Sigmoid colon (tissue), 7 donors: ENCODE data around the gene RRAGA. TPM values are rescaled to one million over a fixed set of nuclear protein-coding genes. Genes with fewer than 3 reads are reported as not detected.
"Not testable (repeated sequence)": the region's sequence is repeated elsewhere in the genome, so short reads cannot be mapped to it uniquely, and the experiment has no call there.

Experiments
- DNase-seq: peaks from one replicate; pipeline ENCODE4 v3.0.0-alpha.2; 2019
- H3K27ac ChIP-seq, 4 donors: fragments of 200-600 bp; sonication (generic); one replicate each; pipeline ENCODE4 v1.5.1; 2016 to 2019; ENCODE audit warnings: mild to moderate bottlenecking in 1 of 4
- H3K27me3 ChIP-seq, 3 donors: fragments of 200-600 bp; sonication (generic); one replicate each; pipeline ENCODE4 v1.5.1; 2019; ENCODE audit warnings: mild to moderate bottlenecking in 1 of 3
- H3K36me3 ChIP-seq, 4 donors: fragments of 200-600 bp; sonication (generic); one replicate each; pipeline ENCODE4 v1.5.1; 2016 to 2019
- H3K4me1 ChIP-seq, 4 donors: fragments of 200-600 bp; sonication (generic); one replicate each; pipeline ENCODE4 v1.5.1; 2017 to 2019
- H3K4me3 ChIP-seq, 4 donors: fragments of 200-600 bp; sonication (generic); one replicate each; pipeline ENCODE4 v1.5.1; 2017 to 2019; ENCODE audit warnings: mild to moderate bottlenecking in 2 of 4, moderate library complexity in 1 of 4
- H3K9me3 ChIP-seq, 4 donors: fragments of 200-600 bp in 3 of 4; sonication (generic) in 3 of 4; one replicate each; pipeline versions ENCODE4 v1.5.1 to v1.6.1; 2013 to 2019
- CTCF ChIP-seq, 4 experiments: fragments of 450-650 bp in 3 of 4; fragments of 200-600 bp in 1 of 4; IDR thresholded peaks; one replicate each; pipeline ENCODE4 v1.5.1; 2016 to 2019; ENCODE audit warnings: antibody characterized with exemption in 4 of 4, mild to moderate bottlenecking in 3 of 4, moderate library complexity in 2 of 4
- EP300 ChIP-seq, 4 donors: sonication (generic); formaldehyde crosslinking; IDR thresholded peaks; one replicate each; pipeline ENCODE4 v1.6.1; 2017; ENCODE audit warnings: antibody characterized with exemption in 4 of 4
- POLR2A ChIP-seq, 2 donors: fragments of 450-650 bp; IDR thresholded peaks; one replicate each; pipeline ENCODE4 v1.6.1; 2016; ENCODE audit warnings: antibody characterized with exemption in 2 of 2, mild to moderate bottlenecking in 2 of 2, moderate library complexity in 2 of 2
- POLR2AphosphoS5 ChIP-seq, 4 donors: sonication (generic); formaldehyde crosslinking; IDR thresholded peaks; one replicate each; pipeline ENCODE4 v1.6.1; 2017; ENCODE audit warnings: antibody characterized with exemption in 4 of 4
- WGBS, 2 donors: extraction: QIAGEN DNeasy Blood & Tissue Kit; methylation state at CpG; one replicate each; pipeline ENCODE4 v1.1.7; 2013; 5-methylcytosine and 5-hydroxymethylcytosine counted together
- intact Hi-C: fragments of 100-400 bp; cut with DNase I; formaldehyde crosslinking; loops from one replicate; pipeline ENCODE4 v1.15.1; 2023
- polyA plus RNA-seq, 3 donors: library from polyadenylated mRNA; stranded (reverse); fragments of 200-250 nt; gene quantifications; one replicate each; pipeline ENCODE4 v1.2.3, GENCODE V29; 2013
- small RNA-seq, 3 donors: library from RNA; depleted of rRNA; stranded (forward); fragments of <200 nt; gene quantifications; one replicate each; pipeline ENCODE3, GENCODE V24; 2016
- total RNA-seq, 4 donors: library from RNA; depleted of rRNA; stranded (reverse); fragments of >200 nt; gene quantifications; one replicate each; pipeline ENCODE4 v1.1.0, GENCODE V29; 2016
- donor health status: healthy with polysubstance abuse.
- donor health status: Bipolar disorder and iron deficiency.
- donor health status: healthy.

Gene RRAGA
- total and polyA plus RNA-seq, 7 donors = 53.4 to 79.8 (median 63.4) TPM

GRCh38 chr9:19074836-19075235 is 25.6 kb downstream of the RRAGA start:
- Histone ChIP-seq H3K27ac (no peak overlapping the region), H3K9me3 (no peaks in the 10 kb centered on the region), H3K27me3 (no peaks in the 10 kb centered on the region), H3K36me3 (peaks cover 0 to 82% (median 21%) of the 10 kb centered on the region in 4 donors), H3K4me1 (no peaks in the 10 kb centered on the region), H3K4me3 (no peak overlapping the region)
- no peak for DNase-seq
- TF ChIP-seq POLR2AphosphoS5 (IDR thresholded peaks at IDR 0.05) (no peak), EP300 (IDR thresholded peaks at IDR 0.05) (no peak), CTCF (IDR thresholded peaks at IDR 0.05) (no peak), POLR2A (IDR thresholded peaks at IDR 0.05) (no peak)
- WGBS, 2 donors = 55 to 86% methylated on average over 1 of the region's 1 CpG
- intact Hi-C loops = no loop called here

GRCh38 chr9:19085295-19085694 is 36.1 kb downstream of the RRAGA start:
- H3K4me1 ChIP-seq = no peaks in the 10 kb centered on the region
- WGBS, 2 donors = 31 to 60% methylated on average over 2 of the region's 2 CpGs
- peaks cover 3 to 89% (median 11%) of the 10 kb centered on the region in 4 donors for H3K36me3 ChIP-seq
- H3K9me3 ChIP-seq = no peaks in the 10 kb centered on the region
- no peak overlapping the region for H3K27ac ChIP-seq
- no peak overlapping the region for H3K4me3 ChIP-seq
- intact Hi-C loops = no loop called here
- no peak for TF ChIP-seq POLR2A (IDR thresholded peaks at IDR 0.05)
- TF ChIP-seq EP300 (IDR thresholded peaks at IDR 0.05) = no peak
- TF ChIP-seq CTCF (IDR thresholded peaks at IDR 0.05) = peak in 2 of 4 experiments; percentile 5 to 17
- no peak for DNase-seq
- no peaks in the 10 kb centered on the region for H3K27me3 ChIP-seq

- no peaks in the 10 kb centered on the region for H3K4me1 ChIP-seq
- H3K27me3 ChIP-seq = no peaks in the 10 kb centered on the region
- no peak for TF ChIP-seq POLR2A (IDR thresholded peaks at IDR 0.05)
- TF ChIP-seq EP300 (IDR thresholded peaks at IDR 0.05) = no peak
- no peak for TF ChIP-seq POLR2AphosphoS5 (IDR thresholded peaks at IDR 0.05)
- no peak for TF ChIP-seq CTCF (IDR thresholded peaks at IDR 0.05)
- no peak overlapping the region for H3K4me3 ChIP-seq
- DNase-seq = no peak
- intact Hi-C loops = no loop called here
- H3K27ac ChIP-seq = no peak overlapping the region
- H3K9me3 ChIP-seq = no peaks in the 10 kb centered on the region
- WGBS, 2 donors = 78 to 94% methylated on average over 6 of the region's 6 CpGs
- peaks cover 7 to 89% (median 23%) of the 10 kb centered on the region in 4 donors for H3K36me3 ChIP-seq
Observed at GRCh38 chr9:19087106-19088000, 38.1 kb downstream of the RRAGA start.

- H3K27me3 ChIP-seq, H3K27ac ChIP-seq, H3K4me3 ChIP-seq, intact Hi-C loops, DNase-seq, H3K9me3 ChIP-seq: not testable (repeated sequence)
- H3K36me3 ChIP-seq = peaks cover 0 to 38% (median 10%) of the 10 kb centered on the region in 4 donors
- peaks cover 0 to 16% (median 14%) of the 10 kb centered on the region in 4 donors for H3K4me1 ChIP-seq
Observed at GRCh38 chr9:19097431-19097830, 48.2 kb downstream of the RRAGA start.

Small RNA genes lying within 50 kb of the gene (small RNA-seq; reads per million reads assigned to genes)
- 0 reads per million in 3 donors for gene RF00019
- gene RNU6-264P = 0 reads per million in 3 donors
- gene SCARNA8 = 7.8 to 10.9 (median 10.2) reads per million in 3 donors

Other genes with a start within 250 kb of the RRAGA start
- under 1 TPM in 1 of 4 donors, not detected in 3; under 0.01 TPM for gene SAXO1, start 16.2 kb upstream of the RRAGA start, total RNA-seq
- gene SAXO1, start 16.2 kb upstream of the RRAGA start, polyA plus RNA-seq = under 1 TPM in 1 of 3 donors, not detected in 2; 0.01 TPM
- gene HAUS6, start 53.5 kb downstream of the RRAGA start, total RNA-seq = 10 to 100 TPM in 1 of 4 donors, 1 to 10 TPM in 3; 6.9 to 12.5 (median 7.8) TPM
- 1 to 10 TPM; 1.2 to 5.2 (median 2.5) TPM for gene HAUS6, start 53.5 kb downstream of the RRAGA start, polyA plus RNA-seq
- 100 to 1,000 TPM in 1 of 4 donors, 10 to 100 TPM in 3; 38.6 to 189 (median 54.4) TPM for gene PLIN2, start 78.1 kb downstream of the RRAGA start, total RNA-seq
- 100 to 1,000 TPM in 1 of 3 donors, 10 to 100 TPM in 2; 68.4 to 161 (median 81.7) TPM for gene PLIN2, start 78.1 kb downstream of the RRAGA start, polyA plus RNA-seq
- gene DENND4C, start 181.3 kb downstream of the RRAGA start, total RNA-seq = 100 to 1,000 TPM in 3 of 4 donors, 10 to 100 TPM in 1; 75.6 to 109 (median 101) TPM
- gene DENND4C, start 181.3 kb downstream of the RRAGA start, polyA plus RNA-seq = 10 to 100 TPM; 11.3 to 15.5 (median 14.4) TPM